Gastroesophageal sphincter (tissue), 3 donors: ENCODE measurements around the gene CGB1.

Experiments used
- CTCF ChIP-seq, 4 experiments: fragments of 200-600 bp in 2 of 4; fragments of 450-650 bp in 2 of 4; sonication (generic) in 1 of 4; IDR thresholded peaks; one replicate each; pipeline ENCODE4 v1.5.1; 2017 to 2019; ENCODE audit warnings: antibody characterized with exemption in 4 of 4, mild to moderate bottlenecking in 2 of 4, moderate library complexity in 2 of 4
- POLR2A ChIP-seq, 2 donors: fragments of 450-650 bp; IDR thresholded peaks; one replicate each; pipeline ENCODE4 v1.6.1; 2017; ENCODE audit warnings: antibody characterized with exemption in 2 of 2, mild to moderate bottlenecking in 2 of 2, moderate library complexity in 1 of 2

DNA sequence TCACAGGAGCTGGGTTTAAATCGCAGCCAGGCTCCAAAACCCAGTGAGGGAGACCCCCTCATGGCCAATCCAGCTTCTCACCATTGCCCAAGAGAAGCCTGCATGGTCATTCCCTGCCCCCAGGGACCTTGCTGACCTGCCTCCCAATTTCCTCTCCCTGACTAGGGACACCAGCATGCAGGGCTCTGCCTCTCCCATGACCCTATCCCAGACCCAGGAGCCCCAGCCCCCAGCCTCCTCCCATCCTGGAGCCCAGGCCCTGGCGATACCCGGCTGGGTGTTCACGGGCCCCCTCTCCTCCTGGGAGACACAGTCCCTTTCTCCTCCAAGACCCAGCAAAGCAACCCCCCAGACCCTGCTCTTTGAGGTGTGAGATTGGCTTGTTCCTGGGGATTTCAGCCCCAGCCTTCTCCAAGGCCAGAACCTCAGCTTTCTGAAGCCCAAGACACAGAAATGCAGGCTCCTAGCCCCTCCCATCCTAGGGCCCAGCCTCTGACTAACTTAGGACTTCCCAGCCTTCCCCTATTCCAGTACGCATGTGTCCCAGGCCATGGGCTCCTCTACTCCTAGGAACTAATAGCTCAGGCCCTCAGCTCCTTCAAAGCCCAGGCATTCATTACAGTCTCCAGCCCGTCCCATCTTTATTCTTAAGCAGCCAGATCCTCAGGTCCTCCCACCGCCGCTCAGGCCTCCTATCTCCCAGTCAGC, 44.7 kb downstream of the CGB1 start:
- TF ChIP-seq CTCF (IDR thresholded peaks at IDR 0.05) (no peak), POLR2A (IDR thresholded peaks at IDR 0.05) (peak; percentile 48 to 65)
